ENCODE data around the gene GAB2.

GAB2 gene

DNA sequence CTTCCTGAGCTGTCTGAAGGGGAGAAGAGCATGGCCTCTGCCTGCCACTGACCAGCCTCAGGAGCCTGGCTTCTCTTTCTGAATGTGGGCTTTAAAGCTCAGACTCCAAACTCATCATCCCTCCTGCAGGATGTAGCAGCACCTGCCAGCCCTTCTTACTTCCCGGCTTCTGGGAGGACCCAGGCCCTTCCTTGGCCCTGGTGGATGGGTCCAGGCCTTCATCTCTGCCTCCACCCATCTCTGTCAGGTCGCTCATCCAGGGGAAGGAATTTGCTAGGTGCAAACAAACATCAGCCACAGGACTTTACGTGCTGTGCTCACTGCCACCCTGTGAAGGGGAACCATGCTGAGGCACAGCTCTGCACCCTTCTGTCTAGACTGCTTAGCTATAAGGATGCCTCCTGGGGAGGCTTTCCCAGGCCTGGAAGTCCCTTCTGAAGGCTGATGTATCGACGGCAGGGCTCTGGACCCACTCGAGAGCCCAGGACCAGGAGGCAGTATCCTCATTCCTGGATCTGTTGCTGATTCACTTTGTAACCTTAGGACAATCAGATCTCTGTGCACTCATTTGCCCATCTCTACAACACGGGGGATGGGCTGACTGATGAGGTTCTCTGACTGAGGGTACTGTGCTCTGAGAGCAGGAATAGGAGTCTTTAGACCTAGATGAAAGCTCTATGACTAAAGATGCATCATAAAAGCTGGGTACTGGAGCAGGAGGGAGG, 198.0 kb downstream of the GAB2 start:
- FAIRE-seq (no peak), DNase-seq (ENCODE audit: insufficient read length, low spot score) (no peak)
- TF ChIP-seq POU2F2 (IDR thresholded peaks at IDR 0.05; ENCODE audit: low read depth, low read length) = no peak
- TF ChIP-seq POLR2AphosphoS5 (IDR thresholded peaks at IDR 0.05; ENCODE audit: low read depth, low read length) = no peak
- TF ChIP-seq SPI1 (IDR thresholded peaks at IDR 0.05; ENCODE audit: low read depth, low read length) = no peak
- no peak for TF ChIP-seq POLR2A (IDR thresholded peaks at IDR 0.05; ENCODE audit: low read depth, low read length)
- no peak for TF ChIP-seq PAX5 (IDR thresholded peaks at IDR 0.05; ENCODE audit: insufficient read depth, low read length, severe bottlenecking)
- TF ChIP-seq TAF1 (IDR thresholded peaks at IDR 0.05; ENCODE audit: low read depth, low read length) = no peak

DNA sequence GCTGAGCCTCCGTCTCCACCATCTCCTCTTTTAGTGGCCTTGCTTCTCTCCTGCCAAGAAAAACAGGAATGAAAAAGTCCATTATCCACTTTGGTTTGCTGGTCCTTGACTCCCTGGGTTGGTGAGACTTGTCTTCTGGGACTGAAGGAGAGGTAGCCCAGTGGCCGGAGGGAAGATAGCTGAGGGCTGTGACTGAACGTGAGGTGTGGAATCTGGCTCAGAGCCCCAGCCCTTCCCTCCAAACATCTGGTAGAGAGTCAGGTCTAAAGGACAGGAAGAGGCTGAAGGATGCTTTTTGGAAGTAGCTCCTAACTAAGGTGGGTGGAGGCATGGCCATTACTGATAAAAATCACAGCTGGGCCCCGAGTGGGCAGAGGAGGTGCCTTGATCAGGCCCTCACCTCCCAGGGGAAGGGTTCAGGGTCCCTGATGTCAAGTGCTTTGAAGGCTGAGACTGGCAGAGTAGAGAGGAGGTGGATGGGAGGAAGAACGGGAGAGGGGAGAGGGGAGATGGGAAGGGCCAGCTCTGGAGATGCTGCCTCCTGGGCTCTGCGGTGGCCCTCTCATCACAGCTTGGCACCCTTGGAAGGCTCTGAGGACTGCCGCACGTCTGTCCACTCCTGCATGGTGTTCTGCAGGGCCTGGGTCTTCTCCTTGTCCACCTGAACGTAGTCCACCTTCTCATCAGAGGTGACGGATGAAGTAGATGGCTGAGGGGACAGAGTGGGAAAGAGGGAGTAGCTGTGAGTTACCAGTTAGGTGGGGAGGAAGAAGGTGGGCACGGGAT, 198.7 kb downstream of the GAB2 start:
- no peak for FAIRE-seq
- DNase-seq (ENCODE audit: insufficient read length, low spot score) = no peak
- TF ChIP-seq PAX5 (IDR thresholded peaks at IDR 0.05; ENCODE audit: insufficient read depth, low read length, severe bottlenecking) (no peak), TAF1 (IDR thresholded peaks at IDR 0.05; ENCODE audit: low read depth, low read length) (no peak), POLR2AphosphoS5 (IDR thresholded peaks at IDR 0.05; ENCODE audit: low read depth, low read length) (no peak), POLR2A (IDR thresholded peaks at IDR 0.05; ENCODE audit: low read depth, low read length) (no peak), POU2F2 (IDR thresholded peaks at IDR 0.05; ENCODE audit: low read depth, low read length) (no peak), SPI1 (IDR thresholded peaks at IDR 0.05; ENCODE audit: low read depth, low read length) (no peak)

DNA sequence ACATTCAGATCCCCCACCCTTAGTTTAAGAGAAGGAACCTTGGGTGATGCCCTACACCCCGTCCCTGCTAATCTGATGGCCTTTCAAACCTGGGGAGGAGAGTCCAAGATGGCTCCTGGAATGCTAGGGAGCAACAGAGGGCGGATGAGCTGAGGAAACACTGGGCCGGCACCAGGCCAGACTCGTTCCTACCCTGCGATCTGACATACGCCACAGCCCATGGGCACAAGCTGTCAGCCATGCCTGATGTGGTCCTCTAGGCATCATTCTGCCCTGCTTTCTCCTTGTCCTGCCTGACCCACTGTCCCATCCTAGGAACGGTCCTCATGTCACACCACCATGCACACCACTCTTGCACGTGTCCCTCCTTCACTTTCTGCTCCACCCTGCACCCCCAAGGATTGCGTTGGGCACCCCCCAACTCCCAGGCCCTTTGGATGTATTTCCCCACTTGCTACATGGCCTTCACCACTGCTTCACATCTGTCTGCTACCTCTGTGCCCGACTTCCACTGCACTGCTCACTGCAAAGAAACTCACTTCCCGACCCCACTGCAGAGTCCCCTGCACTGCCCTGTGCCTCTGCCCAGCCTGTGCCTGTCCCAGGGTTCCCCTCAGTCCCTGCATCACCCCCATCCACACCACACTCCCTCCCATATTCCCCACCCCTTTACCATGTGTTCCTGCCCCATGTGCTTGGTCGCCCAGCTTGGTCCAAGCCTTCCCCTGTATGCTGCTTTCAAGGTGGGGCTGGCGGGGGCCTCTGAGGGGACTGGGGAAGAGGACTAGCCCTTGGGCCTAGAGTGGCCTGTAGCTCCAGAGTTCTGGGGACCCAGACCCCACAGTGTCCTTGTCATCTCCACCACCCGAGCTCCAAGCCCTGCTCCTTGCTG, 199.7 kb downstream of the GAB2 start:
- DNase-seq (ENCODE audit: insufficient read length, low spot score) = no peak

DNA sequence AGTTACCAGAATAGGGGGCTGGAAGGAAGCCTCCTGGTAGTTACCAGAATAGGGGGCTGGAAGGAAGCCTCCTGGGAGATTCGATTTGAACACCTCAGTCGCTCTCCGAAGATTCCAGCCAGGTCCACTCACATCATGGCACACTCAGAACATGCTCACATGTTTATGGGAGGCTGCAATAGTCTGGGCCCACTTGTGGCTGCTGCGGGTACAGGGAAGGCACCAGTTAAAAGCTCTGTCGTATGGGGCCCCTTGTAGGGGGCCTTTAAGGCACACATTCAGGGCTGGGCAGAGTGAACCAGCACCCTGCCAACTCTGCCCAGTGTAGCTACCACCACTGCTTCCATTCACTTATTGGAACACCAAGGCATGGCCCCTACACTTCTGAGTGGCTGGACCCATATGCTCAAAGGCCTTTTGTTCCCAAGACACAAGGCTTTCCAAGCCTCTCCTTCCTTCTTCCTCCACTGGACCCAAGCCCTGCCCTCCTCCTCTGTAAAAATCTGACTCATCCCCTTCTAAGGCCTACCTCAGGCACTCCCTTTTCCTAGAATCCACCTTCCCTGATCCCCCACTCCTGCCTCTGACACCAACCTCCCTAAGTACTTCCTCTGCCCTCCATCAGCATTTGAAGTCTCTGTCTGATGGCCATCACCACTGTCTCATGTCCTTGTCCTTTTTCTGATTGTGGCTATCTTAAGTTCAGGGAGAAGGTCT, 200.9 kb downstream of the GAB2 start:
- DNase-seq (ENCODE audit: insufficient read length, low spot score) = no peak
- FAIRE-seq = no peak
- no peak for TF ChIP-seq PAX5 (IDR thresholded peaks at IDR 0.05; ENCODE audit: insufficient read depth, low read length, severe bottlenecking)
- TF ChIP-seq SPI1 (IDR thresholded peaks at IDR 0.05; ENCODE audit: low read depth, low read length) = no peak
- TF ChIP-seq POLR2A (IDR thresholded peaks at IDR 0.05; ENCODE audit: low read depth, low read length) = no peak
- TF ChIP-seq POU2F2 (IDR thresholded peaks at IDR 0.05; ENCODE audit: low read depth, low read length) = no peak
- no peak for TF ChIP-seq POLR2AphosphoS5 (IDR thresholded peaks at IDR 0.05; ENCODE audit: low read depth, low read length)
- no peak for TF ChIP-seq TAF1 (IDR thresholded peaks at IDR 0.05; ENCODE audit: low read depth, low read length)

More for the DNA sequence above, 199.7 kb downstream of the GAB2 start:
- no peak for TF ChIP-seq POU2F2 (IDR thresholded peaks at IDR 0.05; ENCODE audit: low read depth, low read length)
- no peak for TF ChIP-seq POLR2AphosphoS5 (IDR thresholded peaks at IDR 0.05; ENCODE audit: low read depth, low read length)
- no peak for TF ChIP-seq TAF1 (IDR thresholded peaks at IDR 0.05; ENCODE audit: low read depth, low read length)
- no peak for TF ChIP-seq PAX5 (IDR thresholded peaks at IDR 0.05; ENCODE audit: insufficient read depth, low read length, severe bottlenecking)
- TF ChIP-seq POLR2A (IDR thresholded peaks at IDR 0.05; ENCODE audit: low read depth, low read length) = no peak
- no peak for TF ChIP-seq SPI1 (IDR thresholded peaks at IDR 0.05; ENCODE audit: low read depth, low read length)
- peak; percentile 9 for FAIRE-seq

DNA sequence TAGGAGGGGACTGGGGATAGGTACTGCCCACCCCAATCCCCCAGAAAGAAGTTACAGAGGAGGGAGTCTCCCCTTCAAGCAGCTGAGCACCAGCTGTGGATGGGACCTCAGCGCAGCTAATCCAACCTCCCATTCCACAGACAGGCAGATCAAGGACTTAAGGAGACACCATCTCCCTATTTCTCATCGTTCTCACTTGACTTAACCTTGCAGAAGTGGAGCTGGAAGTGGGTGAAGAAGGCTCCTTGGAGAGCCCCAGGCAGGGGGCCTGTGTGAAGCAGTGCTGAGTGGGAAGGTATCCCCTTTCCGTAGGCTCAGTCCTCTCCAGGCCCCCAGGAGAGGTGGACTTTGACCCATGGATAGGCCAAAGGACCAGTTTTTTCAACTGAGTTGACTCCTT, 201.6 kb downstream of the GAB2 start:
- FAIRE-seq = no peak
- no peak for DNase-seq (ENCODE audit: insufficient read length, low spot score)
- no peak for TF ChIP-seq SPI1 (IDR thresholded peaks at IDR 0.05; ENCODE audit: low read depth, low read length)
- no peak for TF ChIP-seq TAF1 (IDR thresholded peaks at IDR 0.05; ENCODE audit: low read depth, low read length)
- TF ChIP-seq PAX5 (IDR thresholded peaks at IDR 0.05; ENCODE audit: insufficient read depth, low read length, severe bottlenecking) = no peak
- no peak for TF ChIP-seq POU2F2 (IDR thresholded peaks at IDR 0.05; ENCODE audit: low read depth, low read length)
- TF ChIP-seq POLR2A (IDR thresholded peaks at IDR 0.05; ENCODE audit: low read depth, low read length) = no peak
- no peak for TF ChIP-seq POLR2AphosphoS5 (IDR thresholded peaks at IDR 0.05; ENCODE audit: low read depth, low read length)

DNA sequence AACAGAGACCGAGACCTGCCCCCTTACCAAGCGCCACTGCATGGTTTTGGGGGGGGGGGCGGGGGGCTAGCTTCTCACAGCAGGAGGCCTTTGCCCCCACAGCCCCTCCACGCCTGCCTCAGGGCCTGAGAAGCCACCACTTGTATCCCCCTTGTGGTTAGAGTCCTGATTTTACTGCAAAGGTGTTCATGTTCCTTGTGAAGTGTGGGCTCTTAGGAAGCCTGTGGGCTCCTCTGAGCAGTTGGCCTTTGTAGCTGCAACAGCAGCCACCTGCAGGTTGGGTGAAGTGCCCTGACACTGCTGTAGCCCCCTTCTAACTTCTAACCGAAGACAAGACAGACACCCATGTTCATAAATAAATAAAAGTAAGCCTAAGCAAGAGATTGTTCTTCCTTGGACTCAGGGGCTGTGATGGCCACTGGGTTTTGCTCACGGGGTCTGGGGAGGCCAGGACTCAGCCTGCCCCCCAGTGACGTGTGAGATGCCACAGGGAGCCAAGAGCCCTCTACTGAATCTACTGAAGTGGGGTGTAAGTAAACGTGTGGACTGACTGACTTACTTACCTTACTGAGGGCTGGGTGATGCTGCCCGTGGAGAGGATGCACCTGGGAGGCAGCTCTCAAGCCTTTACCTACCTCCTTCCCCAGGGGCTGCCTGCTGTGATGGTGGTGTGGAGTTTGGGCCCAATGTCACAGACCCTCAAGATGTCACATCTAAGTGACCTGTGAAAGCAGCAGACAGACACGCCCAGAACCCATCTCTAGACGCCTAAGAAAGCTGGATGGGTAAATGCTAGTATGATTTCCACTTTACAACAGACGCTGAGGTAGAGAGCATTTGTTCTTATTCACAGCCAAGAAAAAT, 203.1 kb downstream of the GAB2 start:
- TF ChIP-seq TAF1 (IDR thresholded peaks at IDR 0.05; ENCODE audit: low read depth, low read length) = no peak
- no peak for TF ChIP-seq POLR2A (IDR thresholded peaks at IDR 0.05; ENCODE audit: low read depth, low read length)
- no peak for TF ChIP-seq SPI1 (IDR thresholded peaks at IDR 0.05; ENCODE audit: low read depth, low read length)
- no peak for TF ChIP-seq POU2F2 (IDR thresholded peaks at IDR 0.05; ENCODE audit: low read depth, low read length)
- TF ChIP-seq POLR2AphosphoS5 (IDR thresholded peaks at IDR 0.05; ENCODE audit: low read depth, low read length) = no peak
- no peak for TF ChIP-seq PAX5 (IDR thresholded peaks at IDR 0.05; ENCODE audit: insufficient read depth, low read length, severe bottlenecking)
- DNase-seq (ENCODE audit: insufficient read length, low spot score) = no peak
- no peak for FAIRE-seq

DNA sequence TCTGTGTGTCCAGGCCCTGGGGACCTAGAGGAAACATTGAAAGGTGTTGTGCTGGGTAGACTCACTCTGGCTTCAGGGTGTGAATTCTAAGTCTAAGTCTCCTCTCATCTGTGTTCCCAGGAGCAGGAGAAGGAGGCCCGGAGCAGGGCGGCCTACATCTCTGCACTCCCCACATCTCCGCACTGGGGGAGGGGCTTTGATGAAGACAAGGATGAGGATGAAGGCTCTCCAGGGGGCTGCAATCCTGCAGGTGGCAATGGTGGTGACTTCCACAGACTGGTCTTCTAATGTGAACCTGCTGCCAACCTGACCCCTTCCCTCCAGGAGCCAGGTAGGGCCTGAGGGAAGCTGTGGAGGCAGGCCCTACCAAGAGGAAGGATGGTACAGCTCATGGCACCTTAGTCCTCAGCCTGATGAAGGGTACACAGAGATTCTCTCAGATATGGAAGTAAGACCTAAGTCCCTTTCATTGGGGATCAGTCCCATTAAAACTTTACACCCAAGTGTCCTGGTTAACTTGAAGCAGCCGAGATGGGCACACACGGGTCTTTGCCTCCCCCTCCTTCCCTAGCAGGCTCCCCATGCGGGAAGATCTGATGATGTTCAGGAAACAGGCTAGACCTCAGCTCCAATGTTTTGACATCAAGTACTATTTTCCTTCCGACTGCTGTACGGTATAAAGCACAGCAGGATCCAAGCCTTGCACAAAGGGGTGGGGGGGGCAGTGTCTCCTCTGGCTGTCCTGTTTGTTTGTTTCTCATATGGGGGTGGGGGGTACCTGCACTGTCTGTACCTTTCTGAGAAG, 203.9 kb downstream of the GAB2 start:
- FAIRE-seq (no peak), DNase-seq (ENCODE audit: insufficient read length, low spot score) (no peak)
- no peak for TF ChIP-seq SPI1 (IDR thresholded peaks at IDR 0.05; ENCODE audit: low read depth, low read length)
- no peak for TF ChIP-seq POU2F2 (IDR thresholded peaks at IDR 0.05; ENCODE audit: low read depth, low read length)
- TF ChIP-seq POLR2AphosphoS5 (IDR thresholded peaks at IDR 0.05; ENCODE audit: low read depth, low read length) = no peak
- TF ChIP-seq POLR2A (IDR thresholded peaks at IDR 0.05; ENCODE audit: low read depth, low read length) = no peak
